ENCODE results near the gene PTPRG.

DNA sequence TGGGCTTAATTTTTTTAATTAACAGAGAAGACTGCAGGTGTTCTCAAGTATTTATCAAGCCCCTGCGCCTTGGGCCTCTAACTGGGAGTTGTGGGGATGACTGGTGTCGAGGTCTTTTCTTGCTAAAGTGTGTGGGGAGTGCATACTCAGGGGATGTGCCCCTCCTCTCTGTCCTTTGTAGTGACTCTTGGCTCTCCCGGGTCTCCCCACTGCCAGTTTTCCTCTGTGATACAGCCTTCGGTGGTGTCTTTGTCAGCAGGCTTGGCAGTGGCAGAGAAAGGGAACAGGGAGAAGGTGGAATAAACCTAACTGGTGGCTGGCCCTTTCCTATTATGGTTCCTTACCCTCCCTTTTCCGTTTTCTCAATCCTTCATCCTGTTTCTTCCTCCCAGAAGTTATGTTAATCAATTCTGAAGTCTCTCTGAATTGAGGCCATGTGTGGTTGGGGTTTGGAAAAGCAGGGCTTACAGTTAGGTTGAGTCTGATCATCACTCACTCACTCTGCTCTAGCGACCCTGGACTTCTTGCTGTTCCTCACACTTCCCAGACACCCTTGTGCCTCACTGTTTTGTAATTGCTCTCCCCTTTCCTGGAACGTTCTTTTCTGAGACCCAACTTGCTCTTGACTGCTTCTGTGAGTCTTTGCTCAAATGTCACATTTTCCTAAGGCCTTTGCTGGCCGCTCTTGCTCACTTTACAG, 158.1 kb downstream of the PTPRG start:
- TF ChIP-seq CTCF (IDR thresholded peaks at IDR 0.05) = no peak
- no peak for TF ChIP-seq POLR2A (IDR thresholded peaks at IDR 0.05)
